IMR-90 (cell line): Measurements from ENCODE around the gene ERC2. TPM values are rescaled to one million over a fixed set of nuclear protein-coding genes. Genes with fewer than 3 reads are reported as not detected.
A peak's percentile ranks its signal among the peaks of the same experiment; 100 is the strongest.

Experiments used
- ATAC-seq: fragments of 200-7000 bp; cut with Tn5 transposase; 2 replicates; pipeline ENCODE4 v1.9.1; 2020; ENCODE audit warnings: low read depth, mild to moderate bottlenecking, moderate library complexity
- BruUV-seq: library from RNA; stranded (reverse); fragments of 400-500 nt; replicated peaks from 2 replicates; lab custom pipeline; 2021; lab: Mats Ljungman, UMichigan
- CTCF ChIA-PET: fragments of 300-600 bp; formaldehyde crosslinking; extraction: SDS; loops from one replicate; lab custom pipeline; 2021; ENCODE audit warnings: antibody characterized with exemption; lab: Yijun Ruan, JAX
- POLR2A ChIA-PET: fragments of 300-600 bp; sonication (Branson Sonifier 250); formaldehyde crosslinking; loops from one replicate; lab custom pipeline; 2022; ENCODE audit warnings: antibody characterized with exemption; ENCODE audit not compliant: unreplicated experiment; lab: Charles Lee
- DNase-seq: peaks from one replicate; pipeline ENCODE4 v3.0.0; 2013
- H2AFZ ChIP-seq: replicated peaks from 2 replicates; pipeline ENCODE3; 2013; ENCODE audit warnings: low read length, mild to moderate bottlenecking; ENCODE audit not compliant: poor library complexity
- H2AK5ac ChIP-seq: 2 replicates; pipeline ENCODE4 v1.6.1; 2013; ENCODE audit warnings: low read depth, low read length, inconsistent platforms
- H2AK9ac ChIP-seq: replicated peaks from 2 replicates; pipeline ENCODE3; 2013; ENCODE audit warnings: mild to moderate bottlenecking, low read depth, low read length, moderate library complexity; ENCODE audit not compliant: poor library complexity
- H2BK120ac ChIP-seq: 2 replicates; pipeline ENCODE4 v1.6.1; 2013; ENCODE audit warnings: low read depth, low read length, inconsistent platforms
- H2BK15ac ChIP-seq: 3 replicates; pipeline ENCODE4 v1.6.1; 2013; ENCODE audit warnings: low read depth, low read length, inconsistent platforms
- H2BK20ac ChIP-seq: 2 replicates; pipeline ENCODE4 v1.6.1; 2013; ENCODE audit warnings: low read depth, mild to moderate bottlenecking, inconsistent platforms, low read length, moderate library complexity
- H2BK5ac ChIP-seq: 2 replicates; pipeline ENCODE4 v1.6.1; 2013; ENCODE audit warnings: mild to moderate bottlenecking, low read depth, low read length, inconsistent platforms; ENCODE audit not compliant: poor library complexity, severe bottlenecking
- H3K14ac ChIP-seq: replicated peaks from 2 replicates; pipeline ENCODE4 v1.6.1; 2013; ENCODE audit warnings: low read depth, low read length, inconsistent platforms
- H3K18ac ChIP-seq: 2 replicates; pipeline ENCODE4 v1.6.1; 2013; ENCODE audit warnings: low read depth, low read length, control low read depth
- H3K23ac ChIP-seq: 2 replicates; pipeline ENCODE4 v1.6.1; 2013; ENCODE audit warnings: low read depth, low read length, inconsistent platforms
- H3K27ac ChIP-seq: 2 replicates; pipeline ENCODE4 v1.5.1; 2013; ENCODE audit warnings: mild to moderate bottlenecking, control low read depth, low read length; ENCODE audit not compliant: insufficient read depth
- H3K27me3 ChIP-seq: 2 replicates; pipeline ENCODE4 v1.6.1; 2013; ENCODE audit warnings: low read length; ENCODE audit not compliant: control insufficient read depth, insufficient read depth
- H3K36me3 ChIP-seq: 2 replicates; pipeline ENCODE4 v1.6.1; 2013; ENCODE audit warnings: low read length, mixed read lengths; ENCODE audit not compliant: control insufficient read depth, insufficient read depth
- H3K4ac ChIP-seq: 2 replicates; pipeline ENCODE4 v1.6.1; 2013; ENCODE audit warnings: low read depth, low read length, inconsistent platforms
- H3K4me1 ChIP-seq: 2 replicates; pipeline ENCODE4 v1.6.1; 2013; ENCODE audit warnings: low read length, mixed read lengths; ENCODE audit not compliant: control insufficient read depth, insufficient read depth
- H3K4me2 ChIP-seq: 2 replicates; pipeline ENCODE4 v1.6.1; 2013; ENCODE audit warnings: low read depth, mild to moderate bottlenecking, control low read depth, low read length, moderate library complexity
- H3K4me3 ChIP-seq: 2 replicates; pipeline ENCODE4 v1.5.1; 2013; ENCODE audit warnings: low read depth, mild to moderate bottlenecking, control low read depth, low read length, moderate library complexity; ENCODE audit not compliant: insufficient read depth
- H3K56ac ChIP-seq: 2 replicates; pipeline ENCODE4 v1.6.1; 2013; ENCODE audit warnings: low read length, inconsistent platforms; ENCODE audit not compliant: insufficient read depth; ENCODE audit errors: extremely low read depth
- H3K79me1 ChIP-seq, 2 experiments: 2 replicates each; pipeline ENCODE4 v1.6.1; 2013; ENCODE audit warnings: low read length in 2 of 2, inconsistent platforms in 1 of 2, low read depth in 1 of 2
- H3K9ac ChIP-seq: 2 replicates; pipeline ENCODE4 v1.6.1; 2013; ENCODE audit warnings: low read depth, low read length, control low read depth
- H3K9me1 ChIP-seq: 2 replicates; pipeline ENCODE4 v1.6.1; 2013; ENCODE audit warnings: low read length, inconsistent platforms; ENCODE audit not compliant: insufficient read depth
- H3K9me3 ChIP-seq: 2 replicates; pipeline ENCODE4 v1.6.1; 2013; ENCODE audit warnings: low read length; ENCODE audit not compliant: control insufficient read depth, insufficient read depth
- H4K20me1 ChIP-seq: 2 replicates; pipeline ENCODE4 v1.6.1; 2013; ENCODE audit warnings: low read length, inconsistent platforms; ENCODE audit not compliant: insufficient read depth
- H4K5ac ChIP-seq: 2 replicates; pipeline ENCODE4 v1.6.1; 2013; ENCODE audit warnings: mild to moderate bottlenecking, low read depth, low read length, control low read depth
- H4K8ac ChIP-seq, 2 experiments: 2 replicates each; pipeline ENCODE4 v1.6.1; 2013; ENCODE audit warnings: low read depth in 2 of 2, low read length in 2 of 2, control low read depth in 1 of 2, inconsistent platforms in 1 of 2
- H4K91ac ChIP-seq: 2 replicates; pipeline ENCODE4 v1.6.1; 2013; ENCODE audit warnings: low read depth, low read length, inconsistent platforms; ENCODE audit not compliant: insufficient read depth
- CTCF ChIP-seq: conservative IDR thresholded peaks from 2 replicates; pipeline ENCODE4 v1.5.1; 2012; ENCODE audit warnings: mild to moderate bottlenecking, low read depth, low read length, improper control_type of control experiment
- WGBS, 2 experiments: methylation state at CpG; one replicate each; pipeline versions ENCODE4 v1.1.5 to v1.1.7; 2013; ENCODE audit warnings: missing lambda C conversion rate in 2 of 2; ENCODE audit not compliant: insufficient read length in 1 of 2; ENCODE audit errors: extremely low coverage in 2 of 2; 5-methylcytosine and 5-hydroxymethylcytosine counted together
- dilution Hi-C: fragments of 300-500 bp; cut with HindIII; formaldehyde crosslinking; loops from one replicate; pipeline ENCODE4 v1.14.3; 2018; ENCODE audit warnings: low sequenced_read_pairs; ENCODE audit not compliant: unreplicated experiment
- in situ Hi-C: fragments of 300-500 bp; cut with MboI; formaldehyde crosslinking; loops from 3 replicates; pipeline ENCODE4 v1.14.3; 2019; ENCODE audit warnings: low sequenced_read_pairs, inconsistent platforms, mixed read lengths
- intact Hi-C: fragments of 100-400 bp; cut with micrococcal nuclease; formaldehyde crosslinking; loops from 2 replicates; pipeline ENCODE4 v1.10.0; 2022
- polyA plus RNA-seq, 3 experiments: library from polyadenylated mRNA; depleted of rRNA; stranded (reverse); fragments of >200 nt; gene quantifications; 2 replicates each; pipeline ENCODE4 v1.2.3, GENCODE V29; 2012; ENCODE audit warnings: low replicate concordance in 1 of 3
- total RNA-seq: library from RNA; depleted of rRNA; stranded (reverse); fragments of >200 nt; gene quantifications from 2 replicates; pipeline ENCODE4 v1.2.3, GENCODE V29; 2012

The ERC2 gene
- total and polyA plus RNA-seq, 2 of the 4 experiments (the other 2 are of a cell fraction), result 0.17 to 0.18 TPM

GRCh38 chr3:55621648-55622047, 846.6 kb downstream of the ERC2 start:
- Histone ChIP-seq H3K4me3 (no peak overlapping the region), H3K27ac (peak overlapping the region; percentile 26; the same call in 1 of the 2 replicates), H2AK5ac (peak overlapping the region; percentile 88), H4K5ac (peak overlapping the region; percentile 99), H2AK9ac (no peak overlapping the region), H2BK120ac (peak overlapping the region; percentile 97), H4K20me1 (no peaks in the 10 kb centered on the region), H4K8ac (peak overlapping the region in 1 of 2 experiments; percentile 63; a peak in 1 of 4 replicates), H2BK5ac (peak overlapping the region; percentile 59), H2BK15ac (peak overlapping the region; percentile 64; the same call in 2 of the 3 replicates), H3K9ac (no peak overlapping the region), H3K23ac (peak overlapping the region; percentile 31; the same call in 1 of the 2 replicates), H3K14ac (peak overlapping the region; percentile 86), H3K4me1 (peaks cover 18% of the 10 kb centered on the region), H3K27me3 (no peaks in the 10 kb centered on the region), H3K9me3 (no peaks in the 10 kb centered on the region), H3K4me2 (no peak overlapping the region), H3K9me1 (peaks cover 10% of the 10 kb centered on the region), H3K79me1 (no peaks in the 10 kb centered on the region), H3K18ac (peak overlapping the region; percentile 99), H2AFZ (no peak overlapping the region), H4K91ac (peak overlapping the region; percentile 89), H3K56ac (no peak overlapping the region), H3K36me3 (no peaks in the 10 kb centered on the region), H3K4ac (peak overlapping the region; percentile 85), H2BK20ac (peak overlapping the region; percentile 93)
- intact Hi-C loops (loop anchor here (1.0 to 10.0 kb wide), 4 partner anchors 101 to 427 kb away; no protein-coding TSS in a partner anchor), dilution Hi-C loops (no loop called here), in situ Hi-C loops (no loop called here)
- ChIA-PET POLR2A (interaction anchor here (1.2 kb wide), 1 partner anchor 134 kb away, joined by 3 read pairs; the partner anchor contains the start of gene WNT5A), CTCF (no interaction called here)
- BruUV-seq, result no TSS peak
- no peak for DNase-seq
- WGBS, 2 experiments, result no CpG with 5 or more reads among the region's 2 CpGs
- ATAC-seq, result no peak
- TF ChIP-seq CTCF, result no peak
